Measurements from ENCODE around the gene TMEM132A.

Gene TMEM132A

DNA sequence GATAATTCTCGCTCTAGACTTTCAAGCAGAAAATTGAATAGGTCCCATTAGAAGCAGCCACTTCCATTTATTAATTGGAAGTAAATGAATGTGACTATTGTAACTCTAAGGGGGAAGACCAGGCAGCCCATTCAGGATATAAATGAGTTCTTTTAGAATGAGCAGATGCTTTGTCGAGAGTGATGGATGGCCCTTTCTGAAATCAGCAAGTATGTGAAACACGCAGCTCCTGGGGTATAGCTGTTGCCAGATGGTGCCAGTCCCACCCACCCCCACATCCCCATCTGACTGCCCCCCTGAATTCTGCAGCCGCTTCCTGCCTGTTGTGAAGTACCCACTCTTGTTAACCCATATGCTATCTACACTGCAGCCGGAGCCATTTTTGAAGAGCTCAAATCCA is 24.0 kb downstream of the TMEM132A start:
- H3K36me3 ChIP-seq (ENCODE audit: control insufficient read depth, insufficient read depth, low read length): no peaks in the 10 kb centered on the region
- H3K4me1 ChIP-seq (ENCODE audit: control insufficient read depth, insufficient read depth, low read length): peaks cover 13% of the 10 kb centered on the region
- no peak overlapping the region for H3K4me3 ChIP-seq (ENCODE audit: low read length)
- no peaks in the 10 kb centered on the region for H3K27me3 ChIP-seq (ENCODE audit: control insufficient read depth, insufficient read depth, low read length)
- no peaks in the 10 kb centered on the region for H3K9me3 ChIP-seq (ENCODE audit: control insufficient read depth, low read length)
- H3K9ac ChIP-seq (ENCODE audit: low read length): no peak overlapping the region

DNA sequence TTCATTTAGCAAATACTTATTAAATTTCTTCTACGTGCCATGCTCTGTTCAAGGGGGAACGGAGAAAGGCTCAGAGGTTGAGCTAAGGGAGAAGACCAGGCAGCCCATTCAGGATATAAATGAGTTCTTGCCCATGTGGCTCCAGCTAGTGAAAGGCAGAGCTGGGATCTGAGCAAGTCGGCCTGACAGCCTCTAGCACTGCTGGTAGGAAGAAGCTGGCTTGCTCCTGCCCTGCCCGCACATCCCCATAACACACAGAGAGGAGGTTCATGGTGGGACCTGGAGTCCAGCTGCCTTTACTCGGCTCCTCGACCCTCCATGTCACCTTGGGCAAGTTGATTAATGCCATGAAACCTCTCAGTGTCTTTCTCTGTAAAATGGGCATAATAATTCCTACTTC is 25.8 kb downstream of the TMEM132A start:
- Histone ChIP-seq H3K4me3 (ENCODE audit: low read length) (no peak overlapping the region), H3K4me1 (ENCODE audit: control insufficient read depth, insufficient read depth, low read length) (peaks cover 9% of the 10 kb centered on the region), H3K27me3 (ENCODE audit: control insufficient read depth, insufficient read depth, low read length) (no peaks in the 10 kb centered on the region)

DNA sequence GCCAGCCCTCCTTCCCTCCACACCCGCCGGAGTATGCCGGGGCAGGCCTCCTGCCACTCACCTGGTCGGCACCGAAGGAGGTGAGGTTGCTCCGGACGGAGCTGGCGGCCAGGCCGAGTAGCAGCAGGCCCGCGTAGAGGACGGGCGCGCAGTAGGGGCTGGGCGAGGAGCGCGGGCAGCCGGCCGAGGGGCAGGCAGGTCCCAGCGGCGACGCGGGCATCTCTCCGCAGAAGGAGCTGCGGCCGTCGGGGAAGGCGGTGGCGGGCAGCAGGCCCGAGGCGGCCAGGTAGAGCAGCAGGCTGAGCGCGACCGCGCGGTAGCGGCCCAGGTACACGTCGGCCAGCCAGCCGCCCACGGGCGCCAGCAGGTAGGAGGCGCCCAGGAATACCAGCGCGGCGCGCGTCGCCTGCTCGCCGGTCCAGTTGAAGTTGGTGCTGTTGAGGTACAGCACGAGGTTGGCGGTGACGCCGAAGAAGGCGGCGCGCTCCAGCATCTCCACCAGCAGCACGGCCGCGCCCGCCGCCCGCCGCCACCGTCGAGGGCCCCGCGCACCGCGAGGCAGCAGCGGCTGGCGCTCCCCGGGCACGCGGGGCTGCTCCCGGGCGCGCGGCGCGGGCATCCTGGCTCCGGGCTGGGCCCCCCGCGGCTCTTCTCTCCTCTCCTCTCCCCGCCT is 26.8 kb downstream of the TMEM132A start:
- Histone ChIP-seq H3K9ac (ENCODE audit: low read length) (peak overlapping the region; percentile 59), H3K27me3 (ENCODE audit: control insufficient read depth, insufficient read depth, low read length) (no peaks in the 10 kb centered on the region), H3K36me3 (ENCODE audit: control insufficient read depth, insufficient read depth, low read length) (no peaks in the 10 kb centered on the region), H3K4me1 (ENCODE audit: control insufficient read depth, insufficient read depth, low read length) (peaks cover 9% of the 10 kb centered on the region), H3K9me3 (ENCODE audit: control insufficient read depth, low read length) (no peaks in the 10 kb centered on the region), H3K4me3 (ENCODE audit: low read length) (no peak overlapping the region)

More for the DNA sequence above, 25.8 kb downstream of the TMEM132A start:
- Histone ChIP-seq H3K9me3 (ENCODE audit: control insufficient read depth, low read length) (no peaks in the 10 kb centered on the region), H3K36me3 (ENCODE audit: control insufficient read depth, insufficient read depth, low read length) (no peaks in the 10 kb centered on the region), H3K9ac (ENCODE audit: low read length) (no peak overlapping the region)

DNA sequence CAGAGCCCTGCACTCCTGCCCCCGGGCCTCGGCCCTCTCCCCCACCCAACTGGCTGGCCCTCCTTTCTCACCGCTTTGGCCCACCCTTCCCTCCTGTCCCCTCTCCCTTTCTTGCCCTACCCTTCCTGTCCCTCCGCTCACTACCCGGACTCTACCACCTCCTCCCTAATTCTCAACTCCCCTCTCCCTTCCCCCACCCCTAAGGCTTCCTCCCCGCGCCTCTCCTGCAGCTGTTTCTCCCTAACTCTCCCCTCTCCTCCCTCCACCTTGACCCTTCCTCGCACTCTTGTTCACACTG is 27.3 kb downstream of the TMEM132A start:
- no peaks in the 10 kb centered on the region for H3K9me3 ChIP-seq (ENCODE audit: control insufficient read depth, low read length)
- peak overlapping the region; percentile 1 for H3K4me3 ChIP-seq (ENCODE audit: low read length)
- H3K36me3 ChIP-seq (ENCODE audit: control insufficient read depth, insufficient read depth, low read length): no peaks in the 10 kb centered on the region
- no peaks in the 10 kb centered on the region for H3K27me3 ChIP-seq (ENCODE audit: control insufficient read depth, insufficient read depth, low read length)
- peak overlapping the region; percentile 59 for H3K9ac ChIP-seq (ENCODE audit: low read length)
- H3K4me1 ChIP-seq (ENCODE audit: control insufficient read depth, insufficient read depth, low read length): peaks cover 9% of the 10 kb centered on the region

DNA sequence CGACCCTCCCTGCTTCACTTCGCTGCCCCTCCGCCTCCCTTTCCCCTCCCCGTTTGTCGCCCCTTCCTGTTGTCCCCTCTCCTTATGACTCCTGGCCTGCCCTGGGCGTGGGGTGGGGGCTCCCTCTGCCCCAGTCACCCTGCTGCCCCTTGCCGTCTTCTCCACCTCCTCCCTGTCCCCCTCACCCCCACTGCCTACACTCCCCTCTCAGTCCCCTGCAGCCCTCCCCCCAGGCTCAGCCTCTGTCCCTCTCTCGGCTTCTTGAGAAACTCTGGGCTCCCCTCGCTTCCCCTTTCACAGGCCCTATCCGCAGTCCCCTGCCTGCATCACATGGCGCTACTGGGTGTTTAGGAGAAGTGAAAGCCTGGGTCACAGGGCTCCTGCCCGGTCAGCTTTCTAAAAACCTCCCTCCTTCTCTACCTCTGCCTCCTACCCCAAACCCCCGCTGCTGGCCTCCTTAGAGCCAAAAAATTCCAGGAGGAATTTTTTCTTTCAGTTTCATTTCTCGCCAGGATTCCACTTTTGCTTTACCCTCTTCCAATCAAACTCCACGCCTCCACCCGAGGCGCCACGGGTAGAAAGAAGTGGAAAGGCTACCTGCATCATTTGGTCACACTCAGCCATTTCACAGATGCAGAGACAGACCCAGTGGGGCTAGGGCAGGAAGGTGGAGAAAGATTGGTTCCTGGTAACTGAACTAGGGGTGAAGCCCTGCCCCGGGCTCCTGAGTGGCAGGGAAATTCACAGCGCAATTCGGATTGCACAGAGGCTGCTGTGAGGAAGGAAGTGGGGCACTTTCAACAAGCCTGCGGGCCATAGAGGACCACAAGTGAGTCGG is 27.9 kb downstream of the TMEM132A start, which contains the start of gene SLC15A3:
Gene SLC15A3, minus strand, starts transcription at position 273 of the 838 bp plus-strand sequence. CDS start 625 bp downstream, outside the sequence.
- Histone ChIP-seq H3K4me1 (ENCODE audit: control insufficient read depth, insufficient read depth, low read length) (peaks cover 9% of the 10 kb centered on the region), H3K9ac (ENCODE audit: low read length) (peak within 1 kb of the TSS; percentile 59), H3K36me3 (ENCODE audit: control insufficient read depth, insufficient read depth, low read length) (no peaks in the 10 kb centered on the region), H3K4me3 (ENCODE audit: low read length) (peak within 1 kb of the TSS; percentile 1), H3K9me3 (ENCODE audit: control insufficient read depth, low read length) (no peaks in the 10 kb centered on the region), H3K27me3 (ENCODE audit: control insufficient read depth, insufficient read depth, low read length) (no peaks in the 10 kb centered on the region)

DNA sequence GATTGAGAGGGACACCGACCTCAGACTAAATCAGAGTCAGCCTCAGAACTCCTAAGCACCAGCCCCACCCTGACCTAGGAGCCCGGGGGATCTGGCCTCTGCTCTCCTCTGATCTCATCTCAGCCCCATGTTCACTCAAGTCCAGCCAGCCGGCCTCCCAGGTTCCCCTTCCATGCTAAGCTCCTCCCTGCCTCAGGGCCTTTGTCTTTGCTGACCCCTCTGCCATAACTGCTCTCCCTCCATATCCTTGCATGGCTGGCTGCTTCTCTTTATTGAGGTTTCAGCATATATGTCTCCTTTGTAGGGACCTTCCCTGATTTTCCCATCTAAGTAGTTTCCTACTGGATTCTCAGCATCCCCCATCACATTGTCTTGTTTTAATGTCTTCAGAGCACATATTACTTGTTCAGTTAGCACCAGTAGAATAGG is 28.5 kb downstream of the TMEM132A start:
- H3K4me3 ChIP-seq (ENCODE audit: low read length): peak overlapping the region; percentile 1
- no peaks in the 10 kb centered on the region for H3K9me3 ChIP-seq (ENCODE audit: control insufficient read depth, low read length)
- peak overlapping the region; percentile 59 for H3K9ac ChIP-seq (ENCODE audit: low read length)
- no peaks in the 10 kb centered on the region for H3K27me3 ChIP-seq (ENCODE audit: control insufficient read depth, insufficient read depth, low read length)
- no peaks in the 10 kb centered on the region for H3K36me3 ChIP-seq (ENCODE audit: control insufficient read depth, insufficient read depth, low read length)
- peaks cover 9% of the 10 kb centered on the region for H3K4me1 ChIP-seq (ENCODE audit: control insufficient read depth, insufficient read depth, low read length)

DNA sequence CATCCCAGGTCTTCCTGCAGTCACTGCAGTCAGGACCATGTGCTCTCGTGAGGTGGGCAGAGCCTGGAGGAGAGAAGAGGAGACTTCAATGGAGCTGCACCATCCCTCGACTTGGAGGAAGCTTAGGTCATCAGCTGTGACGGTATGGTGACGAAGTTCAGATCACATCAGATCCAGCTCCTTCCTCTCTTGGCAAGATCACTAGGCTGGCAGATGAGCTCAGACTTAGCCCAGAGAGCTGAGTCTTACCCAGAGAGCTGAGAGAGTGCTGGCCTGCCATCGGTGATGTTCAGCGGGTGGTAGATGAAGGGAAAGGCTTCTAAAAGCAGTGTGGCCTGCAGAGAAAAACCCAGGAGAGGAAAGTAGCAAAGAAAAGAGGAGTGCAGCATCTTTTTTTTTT is 29.5 kb downstream of the TMEM132A start:
- Histone ChIP-seq H3K9me3 (ENCODE audit: control insufficient read depth, low read length) (no peaks in the 10 kb centered on the region), H3K27me3 (ENCODE audit: control insufficient read depth, insufficient read depth, low read length) (no peaks in the 10 kb centered on the region), H3K9ac (ENCODE audit: low read length) (no peak overlapping the region), H3K4me3 (ENCODE audit: low read length) (no peak overlapping the region), H3K36me3 (ENCODE audit: control insufficient read depth, insufficient read depth, low read length) (no peaks in the 10 kb centered on the region), H3K4me1 (ENCODE audit: control insufficient read depth, insufficient read depth, low read length) (peaks cover 9% of the 10 kb centered on the region)

DNA sequence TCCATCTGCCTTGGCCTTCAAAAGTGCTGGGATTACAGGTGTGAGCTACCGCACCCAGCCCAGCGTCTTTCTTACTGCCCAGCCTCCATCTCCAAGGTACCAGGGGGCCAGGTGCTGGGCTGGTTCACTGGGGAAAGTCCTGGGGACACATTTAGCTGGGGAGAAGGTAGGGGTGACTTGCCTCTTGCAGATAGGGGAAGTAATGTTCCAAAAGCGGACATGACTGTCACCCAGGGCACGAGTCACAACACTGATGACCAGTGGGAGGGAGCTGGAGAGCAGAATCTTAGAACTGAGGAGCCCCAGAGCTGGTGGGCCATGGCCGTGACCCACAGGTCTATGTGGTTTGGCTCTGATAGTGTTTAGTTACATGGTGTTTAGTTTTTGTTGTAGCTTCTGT is 30.2 kb downstream of the TMEM132A start:
- H3K36me3 ChIP-seq (ENCODE audit: control insufficient read depth, insufficient read depth, low read length): no peaks in the 10 kb centered on the region

DNA sequence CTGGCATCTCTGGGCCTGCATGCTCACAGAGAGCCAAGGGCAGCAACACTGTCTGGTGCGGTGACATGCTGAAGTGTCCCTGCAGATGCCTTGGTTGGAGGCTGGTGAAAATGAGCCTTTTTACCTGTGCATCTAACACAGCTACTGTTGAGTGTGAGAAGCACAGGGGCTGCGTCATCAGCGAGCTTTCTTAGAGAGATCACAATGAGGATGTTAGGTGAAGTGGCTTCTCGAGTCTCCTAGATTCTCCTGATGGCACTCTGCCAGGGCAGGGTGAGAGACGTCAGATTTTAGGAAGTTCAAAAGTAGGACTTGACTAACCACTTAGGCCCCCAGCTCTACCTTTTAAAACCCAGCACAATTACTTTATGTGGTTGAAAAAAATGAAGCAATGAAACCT is 31.3 kb downstream of the TMEM132A start:
- Histone ChIP-seq H3K4me1 (ENCODE audit: control insufficient read depth, insufficient read depth, low read length) (peaks cover 9% of the 10 kb centered on the region), H3K27me3 (ENCODE audit: control insufficient read depth, insufficient read depth, low read length) (no peaks in the 10 kb centered on the region), H3K9me3 (ENCODE audit: control insufficient read depth, low read length) (no peaks in the 10 kb centered on the region), H3K4me3 (ENCODE audit: low read length) (no peak overlapping the region), H3K36me3 (ENCODE audit: control insufficient read depth, insufficient read depth, low read length) (no peaks in the 10 kb centered on the region), H3K9ac (ENCODE audit: low read length) (no peak overlapping the region)

More for the DNA sequence above, 30.2 kb downstream of the TMEM132A start:
- Histone ChIP-seq H3K9me3 (ENCODE audit: control insufficient read depth, low read length) (no peaks in the 10 kb centered on the region), H3K4me3 (ENCODE audit: low read length) (no peak overlapping the region), H3K27me3 (ENCODE audit: control insufficient read depth, insufficient read depth, low read length) (no peaks in the 10 kb centered on the region), H3K9ac (ENCODE audit: low read length) (no peak overlapping the region), H3K4me1 (ENCODE audit: control insufficient read depth, insufficient read depth, low read length) (peaks cover 9% of the 10 kb centered on the region)

DNA sequence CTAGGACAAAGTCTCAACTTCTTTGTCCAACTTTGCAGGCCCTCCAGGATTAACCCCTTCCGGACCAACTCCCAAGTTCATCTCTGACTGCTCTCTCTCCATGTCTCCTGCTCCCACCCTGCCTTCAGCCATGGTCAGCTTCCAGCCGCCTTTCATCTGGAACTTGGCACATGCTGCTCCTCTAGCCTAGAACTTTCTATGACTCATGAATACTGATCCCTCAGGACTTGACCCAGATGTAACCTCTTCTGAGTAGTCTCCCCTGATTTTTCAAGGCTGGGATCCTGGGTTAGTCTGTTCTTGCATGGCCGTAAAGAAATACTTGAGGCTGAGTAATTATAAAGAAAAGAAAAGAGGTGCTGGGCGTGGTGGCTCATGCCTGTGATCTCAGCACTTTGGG is 32.9 kb downstream of the TMEM132A start:
- Histone ChIP-seq H3K4me3 (ENCODE audit: low read length) (no peak overlapping the region), H3K9ac (ENCODE audit: low read length) (no peak overlapping the region), H3K9me3 (ENCODE audit: control insufficient read depth, low read length) (no peaks in the 10 kb centered on the region), H3K27me3 (ENCODE audit: control insufficient read depth, insufficient read depth, low read length) (no peaks in the 10 kb centered on the region), H3K4me1 (ENCODE audit: control insufficient read depth, insufficient read depth, low read length) (no peaks in the 10 kb centered on the region), H3K36me3 (ENCODE audit: control insufficient read depth, insufficient read depth, low read length) (no peaks in the 10 kb centered on the region)

DNA sequence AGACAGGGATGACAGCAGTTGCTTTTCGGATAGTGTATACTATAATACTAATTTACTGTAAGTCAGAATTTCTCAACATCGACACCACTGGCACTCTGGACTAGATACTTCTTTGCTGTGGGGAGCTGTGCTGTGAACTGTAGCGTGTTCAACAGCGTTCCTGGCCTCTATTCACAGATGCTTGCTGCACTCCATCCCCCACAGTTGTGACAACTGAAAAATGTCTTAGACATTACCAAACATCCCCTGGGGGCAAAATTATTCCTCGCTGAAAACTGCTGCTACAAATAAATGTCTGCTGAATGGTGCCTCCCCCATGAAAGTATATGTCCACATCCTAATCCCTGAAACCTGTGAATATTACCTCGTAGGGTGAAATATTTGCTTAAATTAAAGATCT is 35.2 kb downstream of the TMEM132A start:
- Histone ChIP-seq H3K9ac (ENCODE audit: low read length) (no peak overlapping the region), H3K36me3 (ENCODE audit: control insufficient read depth, insufficient read depth, low read length) (no peaks in the 10 kb centered on the region), H3K27me3 (ENCODE audit: control insufficient read depth, insufficient read depth, low read length) (no peaks in the 10 kb centered on the region), H3K4me3 (ENCODE audit: low read length) (no peak overlapping the region), H3K9me3 (ENCODE audit: control insufficient read depth, low read length) (no peaks in the 10 kb centered on the region), H3K4me1 (ENCODE audit: control insufficient read depth, insufficient read depth, low read length) (no peaks in the 10 kb centered on the region)

DNA sequence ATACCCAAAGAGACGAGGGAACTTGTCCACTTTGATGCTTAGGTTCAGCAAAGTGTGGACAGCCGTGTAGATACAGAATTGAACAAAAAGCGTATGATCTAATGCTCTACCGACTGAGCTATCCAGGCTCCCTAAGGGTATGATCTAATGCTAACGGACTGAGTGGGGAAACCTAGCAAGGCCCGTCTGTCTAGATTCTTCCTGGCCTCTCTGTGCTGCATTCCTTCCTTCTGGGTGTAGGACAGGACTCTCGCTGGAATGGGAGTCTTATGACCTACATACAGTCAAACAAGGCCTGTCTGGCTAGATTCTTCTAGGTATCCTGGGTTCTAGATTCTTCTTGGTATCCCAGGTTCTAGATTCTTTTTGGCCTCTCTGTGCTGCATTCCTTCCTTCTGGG is 36.1 kb downstream of the TMEM132A start:
- Histone ChIP-seq H3K36me3 (ENCODE audit: control insufficient read depth, insufficient read depth, low read length) (no peaks in the 10 kb centered on the region), H3K9ac (ENCODE audit: low read length) (no peak overlapping the region), H3K27me3 (ENCODE audit: control insufficient read depth, insufficient read depth, low read length) (no peaks in the 10 kb centered on the region), H3K9me3 (ENCODE audit: control insufficient read depth, low read length) (no peaks in the 10 kb centered on the region), H3K4me3 (ENCODE audit: low read length) (no peak overlapping the region), H3K4me1 (ENCODE audit: control insufficient read depth, insufficient read depth, low read length) (no peaks in the 10 kb centered on the region)

Data from mucosa of stomach (tissue), 1 donor.